ENCODE measurements around the gene CDV3.

The CDV3 gene

DNA sequence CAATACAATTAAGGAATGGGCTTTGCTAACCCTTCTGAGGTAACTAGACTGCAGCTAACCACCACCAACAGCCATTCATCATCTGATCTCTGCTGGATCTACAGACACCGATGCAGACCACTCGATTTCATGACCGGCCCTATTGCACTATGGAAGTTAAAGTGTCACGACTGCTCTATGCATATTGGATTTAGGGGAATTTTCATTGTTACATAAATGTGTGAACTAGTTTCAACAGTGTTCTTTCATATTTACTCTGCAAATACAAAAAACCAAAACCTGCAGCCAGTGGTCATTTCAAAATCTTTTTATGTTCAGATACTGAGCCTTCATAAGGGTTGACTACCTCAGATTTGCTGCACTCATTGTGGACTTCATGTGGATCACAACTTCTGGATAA, 14.5 kb downstream of the CDV3 start:
- POLR2A ChIA-PET: no interaction called here
- TF ChIP-seq ZNF600 (tag by site-specific recombination; IDR thresholded peaks at IDR 0.05) (no peak), ZNF214 (tag by site-specific recombination; IDR thresholded peaks at IDR 0.05; ENCODE audit: borderline replicate concordance) (no peak), ZNF514 (tag by site-specific recombination; IDR thresholded peaks at IDR 0.05) (no peak)
- H3K27ac ChIP-seq (ENCODE audit: extremely low read depth, low read depth, low read length): no peak overlapping the region
- no peak overlapping the region for H3K4me3 ChIP-seq (ENCODE audit: low read depth, low read length)
- H3K4me1 ChIP-seq (ENCODE audit: control insufficient read depth, insufficient read depth, low read length): no peaks in the 10 kb centered on the region
- H3K36me3 ChIP-seq (ENCODE audit: control insufficient read depth in 2 of 2, insufficient read depth in 1 of 2, low read length in 2 of 2): peaks cover 25 to 67% of the 10 kb centered on the region in 2 experiments
- no peaks in the 10 kb centered on the region for H3K9me3 ChIP-seq (ENCODE audit: control insufficient read depth, insufficient read depth, low read depth, low read length)
- CTCF ChIA-PET: interaction anchor here (2.1 kb wide), 1 partner anchor 10 kb away, joined by 7 read pairs; no protein-coding TSS in a partner anchor

- Histone ChIP-seq H3K4me1 (ENCODE audit: control insufficient read depth, insufficient read depth, low read length) (no peaks in the 10 kb centered on the region), H3K36me3 (ENCODE audit: control insufficient read depth in 2 of 2, insufficient read depth in 1 of 2, low read length in 2 of 2) (peaks cover 18 to 58% of the 10 kb centered on the region in 2 experiments), H3K27ac (ENCODE audit: extremely low read depth, low read depth, low read length) (no peak overlapping the region), H3K9me3 (ENCODE audit: control insufficient read depth, insufficient read depth, low read depth, low read length) (no peaks in the 10 kb centered on the region), H3K4me3 (ENCODE audit: low read depth, low read length) (no peak overlapping the region)
- POLR2A ChIA-PET: no interaction called here
- CTCF ChIA-PET: no interaction called here
- TF ChIP-seq, protein P1, sequence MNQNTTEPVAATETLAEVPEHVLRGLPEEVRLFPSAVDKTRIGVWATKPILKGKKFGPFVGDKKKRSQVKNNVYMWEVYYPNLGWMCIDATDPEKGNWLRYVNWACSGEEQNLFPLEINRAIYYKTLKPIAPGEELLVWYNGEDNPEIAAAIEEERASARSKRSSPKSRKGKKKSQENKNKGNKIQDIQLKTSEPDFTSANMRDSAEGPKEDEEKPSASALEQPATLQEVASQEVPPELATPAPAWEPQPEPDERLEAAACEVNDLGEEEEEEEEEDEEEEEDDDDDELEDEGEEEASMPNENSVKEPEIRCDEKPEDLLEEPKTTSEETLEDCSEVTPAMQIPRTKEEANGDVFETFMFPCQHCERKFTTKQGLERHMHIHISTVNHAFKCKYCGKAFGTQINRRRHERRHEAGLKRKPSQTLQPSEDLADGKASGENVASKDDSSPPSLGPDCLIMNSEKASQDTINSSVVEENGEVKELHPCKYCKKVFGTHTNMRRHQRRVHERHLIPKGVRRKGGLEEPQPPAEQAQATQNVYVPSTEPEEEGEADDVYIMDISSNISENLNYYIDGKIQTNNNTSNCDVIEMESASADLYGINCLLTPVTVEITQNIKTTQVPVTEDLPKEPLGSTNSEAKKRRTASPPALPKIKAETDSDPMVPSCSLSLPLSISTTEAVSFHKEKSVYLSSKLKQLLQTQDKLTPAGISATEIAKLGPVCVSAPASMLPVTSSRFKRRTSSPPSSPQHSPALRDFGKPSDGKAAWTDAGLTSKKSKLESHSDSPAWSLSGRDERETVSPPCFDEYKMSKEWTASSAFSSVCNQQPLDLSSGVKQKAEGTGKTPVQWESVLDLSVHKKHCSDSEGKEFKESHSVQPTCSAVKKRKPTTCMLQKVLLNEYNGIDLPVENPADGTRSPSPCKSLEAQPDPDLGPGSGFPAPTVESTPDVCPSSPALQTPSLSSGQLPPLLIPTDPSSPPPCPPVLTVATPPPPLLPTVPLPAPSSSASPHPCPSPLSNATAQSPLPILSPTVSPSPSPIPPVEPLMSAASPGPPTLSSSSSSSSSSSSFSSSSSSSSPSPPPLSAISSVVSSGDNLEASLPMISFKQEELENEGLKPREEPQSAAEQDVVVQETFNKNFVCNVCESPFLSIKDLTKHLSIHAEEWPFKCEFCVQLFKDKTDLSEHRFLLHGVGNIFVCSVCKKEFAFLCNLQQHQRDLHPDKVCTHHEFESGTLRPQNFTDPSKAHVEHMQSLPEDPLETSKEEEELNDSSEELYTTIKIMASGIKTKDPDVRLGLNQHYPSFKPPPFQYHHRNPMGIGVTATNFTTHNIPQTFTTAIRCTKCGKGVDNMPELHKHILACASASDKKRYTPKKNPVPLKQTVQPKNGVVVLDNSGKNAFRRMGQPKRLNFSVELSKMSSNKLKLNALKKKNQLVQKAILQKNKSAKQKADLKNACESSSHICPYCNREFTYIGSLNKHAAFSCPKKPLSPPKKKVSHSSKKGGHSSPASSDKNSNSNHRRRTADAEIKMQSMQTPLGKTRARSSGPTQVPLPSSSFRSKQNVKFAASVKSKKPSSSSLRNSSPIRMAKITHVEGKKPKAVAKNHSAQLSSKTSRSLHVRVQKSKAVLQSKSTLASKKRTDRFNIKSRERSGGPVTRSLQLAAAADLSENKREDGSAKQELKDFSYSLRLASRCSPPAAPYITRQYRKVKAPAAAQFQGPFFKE (tag by site-specific recombination; IDR thresholded peaks at IDR 0.05; ENCODE audit: borderline replicate concordance): no peak
- TF ChIP-seq GLIS2 (tag by site-specific recombination; IDR thresholded peaks at IDR 0.05) (no peak), SALL2 (tag by site-specific recombination; IDR thresholded peaks at IDR 0.05; ENCODE audit: borderline replicate concordance) (no peak), PRDM1 (tag by site-specific recombination; IDR thresholded peaks at IDR 0.05) (no peak), ZNF280C (tag by site-specific recombination; IDR thresholded peaks at IDR 0.05) (no peak), ZBTB8A (tag by site-specific recombination; IDR thresholded peaks at IDR 0.05) (no peak)
- TF ChIP-seq, protein P2, sequence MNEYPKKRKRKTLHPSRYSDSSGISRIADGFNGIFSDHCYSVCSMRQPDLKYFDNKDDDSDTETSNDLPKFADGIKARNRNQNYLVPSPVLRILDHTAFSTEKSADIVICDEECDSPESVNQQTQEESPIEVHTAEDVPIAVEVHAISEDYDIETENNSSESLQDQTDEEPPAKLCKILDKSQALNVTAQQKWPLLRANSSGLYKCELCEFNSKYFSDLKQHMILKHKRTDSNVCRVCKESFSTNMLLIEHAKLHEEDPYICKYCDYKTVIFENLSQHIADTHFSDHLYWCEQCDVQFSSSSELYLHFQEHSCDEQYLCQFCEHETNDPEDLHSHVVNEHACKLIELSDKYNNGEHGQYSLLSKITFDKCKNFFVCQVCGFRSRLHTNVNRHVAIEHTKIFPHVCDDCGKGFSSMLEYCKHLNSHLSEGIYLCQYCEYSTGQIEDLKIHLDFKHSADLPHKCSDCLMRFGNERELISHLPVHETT (tag by site-specific recombination; IDR thresholded peaks at IDR 0.05): no peak
These were observed 15.4 kb downstream of the CDV3 start for GRCh38 chr3:133588784-133589465.

DNA sequence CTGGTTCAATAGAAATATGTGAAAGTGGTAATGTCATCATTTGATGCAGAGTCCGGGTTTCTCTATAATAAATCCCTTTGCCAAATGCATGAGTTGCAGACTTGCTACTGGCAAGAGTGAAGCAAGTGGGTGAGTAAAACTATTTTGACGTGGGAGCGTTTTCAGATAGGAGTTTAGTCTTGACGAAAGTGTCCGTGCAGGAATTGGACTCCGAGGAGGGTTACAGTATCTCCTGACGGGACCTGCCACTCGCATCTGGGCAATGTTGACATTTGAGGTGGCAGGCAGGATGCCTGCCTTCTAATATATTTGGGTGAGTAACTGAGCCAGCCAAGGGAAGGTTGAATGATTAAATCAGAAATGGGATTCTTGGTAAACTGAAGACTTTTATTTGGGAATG, 16.0 kb downstream of the CDV3 start:
- Histone ChIP-seq H3K36me3 (ENCODE audit: control insufficient read depth in 2 of 2, insufficient read depth in 1 of 2, low read length in 2 of 2) (peaks cover 13 to 52% of the 10 kb centered on the region in 2 experiments), H3K4me3 (ENCODE audit: low read depth, low read length) (no peak overlapping the region), H3K4me1 (ENCODE audit: control insufficient read depth, insufficient read depth, low read length) (no peaks in the 10 kb centered on the region), H3K27ac (ENCODE audit: extremely low read depth, low read depth, low read length) (no peak overlapping the region), H3K9me3 (ENCODE audit: control insufficient read depth, insufficient read depth, low read depth, low read length) (no peaks in the 10 kb centered on the region)
- POLR2A ChIA-PET: no interaction called here
- CTCF ChIA-PET: no interaction called here
- TF ChIP-seq ZNF48 (tag by site-specific recombination; IDR thresholded peaks at IDR 0.05) (no peak), ZNF202 (tag by site-specific recombination; IDR thresholded peaks at IDR 0.05; ENCODE audit: borderline replicate concordance) (no peak), ZIC2 (tag by site-specific recombination; IDR thresholded peaks at IDR 0.05) (no peak), ZNF311 (tag by site-specific recombination; IDR thresholded peaks at IDR 0.05; ENCODE audit: borderline replicate concordance) (no peak), SP7 (tag by site-specific recombination; IDR thresholded peaks at IDR 0.05) (no peak), ZNF132 (tag by site-specific recombination; IDR thresholded peaks at IDR 0.05; ENCODE audit: borderline replicate concordance) (no peak), ZSCAN18 (tag by site-specific recombination; IDR thresholded peaks at IDR 0.05) (no peak), GLI2 (tag by site-specific recombination; IDR thresholded peaks at IDR 0.05; ENCODE audit: borderline replicate concordance, low read depth) (no peak), ZSCAN16 (tag by site-specific recombination; IDR thresholded peaks at IDR 0.05) (no peak)

All from HEK293 (cell line).